G401 (cell line): ENCODE results near the gene PRMT2. TPM values are rescaled to one million over a fixed set of nuclear protein-coding genes. Genes with fewer than 3 reads are reported as not detected.
"Not testable (repeated sequence)": the region's sequence is repeated elsewhere in the genome, so short reads cannot be mapped to it uniquely, and the experiment has no call there.

ENCODE experiments used
- DNase-seq: peaks from one replicate; pipeline ENCODE4 v3.0.0-alpha.2; 2015; ENCODE audit warnings: low spot score
- in situ Hi-C: cut with HindIII; loops from 2 replicates; pipeline ENCODE4 v1.10.0; 2016; ENCODE audit warnings: low sequenced_read_pairs, mixed read lengths
- total RNA-seq: library from RNA; depleted of rRNA; stranded (reverse); fragments of >200 nt; shearing (Covaris generic); gene quantifications from 2 replicates; pipeline ENCODE4 v1.2.3, GENCODE V29; 2014

The PRMT2 gene
- total RNA-seq, 1 experiment from 2014 or later, result 112 TPM

GRCh38 chr21:46616050-46616449 lies 19.4 kb upstream of the PRMT2 start:
- in situ Hi-C loops, result no loop called here
- DNase-seq, result no peak

- in situ Hi-C loops, result no loop called here
Observed at GRCh38 chr21:46616656-46617055, 18.8 kb upstream of the PRMT2 start.

GRCh38 chr21:46617267-46618051 lies 18.0 kb upstream of the PRMT2 start:
- in situ Hi-C loops, result no loop called here
- DNase-seq, result no peak

More at GRCh38 chr21:46616656-46617055, 18.8 kb upstream of the PRMT2 start:
- DNase-seq, result no peak

- no peak for DNase-seq
- in situ Hi-C loops, result no loop called here
Observed at GRCh38 chr21:46618738-46619379, 16.6 kb upstream of the PRMT2 start.

- no peak for DNase-seq
- in situ Hi-C loops, result no loop called here
Observed at GRCh38 chr21:46619846-46620245, 15.6 kb upstream of the PRMT2 start.

- in situ Hi-C loops, result no loop called here
- DNase-seq, result no peak
Observed at GRCh38 chr21:46620846-46621245, 14.6 kb upstream of the PRMT2 start.

GRCh38 chr21:46621457-46622182 lies 13.9 kb upstream of the PRMT2 start:
- in situ Hi-C loops, result no loop called here
- no peak for DNase-seq

GRCh38 chr21:46622226-46622625 lies 13.2 kb upstream of the PRMT2 start:
- DNase-seq, result peak; percentile 29
- in situ Hi-C loops, result no loop called here

- in situ Hi-C loops, result no loop called here
- DNase-seq, result no peak
Observed at GRCh38 chr21:46624050-46624449, 11.4 kb upstream of the PRMT2 start.

- in situ Hi-C loops, result no loop called here
- DNase-seq, result no peak
Observed at GRCh38 chr21:46625759-46626158, 9.7 kb upstream of the PRMT2 start.

GRCh38 chr21:46626536-46626935 lies 8.9 kb upstream of the PRMT2 start:
- DNase-seq, result no peak
- in situ Hi-C loops, result no loop called here

- in situ Hi-C loops, result no loop called here
Observed at GRCh38 chr21:46626975-46627501, 8.4 kb upstream of the PRMT2 start.

GRCh38 chr21:46627726-46628125 lies 7.7 kb upstream of the PRMT2 start:
- in situ Hi-C loops, result no loop called here
- DNase-seq, result no peak

More at GRCh38 chr21:46626975-46627501, 8.4 kb upstream of the PRMT2 start:
- no peak for DNase-seq

GRCh38 chr21:46628868-46629267 lies 6.6 kb upstream of the PRMT2 start:
- in situ Hi-C loops, result no loop called here
- DNase-seq, result no peak

GRCh38 chr21:46630915-46631314 lies 4.6 kb upstream of the PRMT2 start:
- in situ Hi-C loops, DNase-seq: not testable (repeated sequence)

- DNase-seq, result no peak
- in situ Hi-C loops, result no loop called here
Observed at GRCh38 chr21:46633566-46633965, 1.9 kb upstream of the PRMT2 start.

GRCh38 chr21:46634427-46634826 lies 1.0 kb upstream of the PRMT2 start:
- no peak for DNase-seq

GRCh38 chr21:46634966-46635323 lies 529 bp upstream of the PRMT2 start:
- in situ Hi-C loops, result no loop called here
- peak; percentile 73 for DNase-seq

More at GRCh38 chr21:46634427-46634826, 1.0 kb upstream of the PRMT2 start:
- in situ Hi-C loops, result no loop called here

- in situ Hi-C loops, result no loop called here
- no peak for DNase-seq
Observed at GRCh38 chr21:46636181-46636512, 673 bp downstream of the PRMT2 start.
